Fibroblast of upper back skin (primary cell): ENCODE data around the gene PLLP.

Experiments used
- DNase-seq: peaks from one replicate; pipeline ENCODE4 v3.0.0-alpha.2; 2013

The PLLP gene

GRCh38 chr16:57209780-57210179, 74.7 kb downstream of the PLLP start:
- no peak for DNase-seq

- DNase-seq, result no peak
Observed at GRCh38 chr16:57208926-57209325, 75.5 kb downstream of the PLLP start.
